Osteocyte (in vitro differentiated cells): ENCODE results near the gene ADRA2B. TPM values are rescaled to one million over a fixed set of nuclear protein-coding genes. Genes with fewer than 3 reads are reported as not detected.

Experiments
- DNase-seq: peaks from one replicate; pipeline ENCODE4 v3.0.0; 2021; ENCODE audit warnings: mixed read lengths; ENCODE audit not compliant: unreplicated experiment; ENCODE audit errors: extremely low spot score
- H3K27ac Mint-ChIP-seq: one replicate; pipeline ENCODE4 v1.8.0; 2021; ENCODE audit warnings: mild to moderate bottlenecking, mixed read lengths; ENCODE audit not compliant: unreplicated experiment
- H3K27me3 Mint-ChIP-seq: one replicate; pipeline ENCODE4 v1.8.0; 2021; ENCODE audit warnings: mixed read lengths; ENCODE audit not compliant: unreplicated experiment
- H3K36me3 Mint-ChIP-seq: one replicate; pipeline ENCODE4 v1.8.0; 2021; ENCODE audit warnings: mixed read lengths; ENCODE audit not compliant: unreplicated experiment
- H3K4me1 Mint-ChIP-seq: one replicate; pipeline ENCODE4 v1.8.0; 2021; ENCODE audit warnings: mixed read lengths; ENCODE audit not compliant: unreplicated experiment
- H3K4me3 Mint-ChIP-seq: one replicate; pipeline ENCODE4 v1.8.0; 2021; ENCODE audit warnings: mild to moderate bottlenecking, moderate library complexity, mixed read lengths; ENCODE audit not compliant: unreplicated experiment
- H3K9me3 Mint-ChIP-seq: one replicate; pipeline ENCODE4 v1.8.0; 2021; ENCODE audit warnings: mixed read lengths; ENCODE audit not compliant: unreplicated experiment
- total RNA-seq: library from RNA; stranded (reverse); gene quantifications from 2 replicates; pipeline ENCODE4 v1.2.1, GENCODE V29; 2021
- TF ChIP-seq, protein P1 (sequence below): fragments of 200-600 bp; sonication (generic); IDR thresholded peaks from 2 replicates; pipeline ENCODE4 v1.5.0; 2021; ENCODE audit warnings: antibody characterized with exemption, mild to moderate bottlenecking, moderate library complexity

The ADRA2B gene
- total RNA-seq, 1 donor from 2014 or later: not detected

DNA sequence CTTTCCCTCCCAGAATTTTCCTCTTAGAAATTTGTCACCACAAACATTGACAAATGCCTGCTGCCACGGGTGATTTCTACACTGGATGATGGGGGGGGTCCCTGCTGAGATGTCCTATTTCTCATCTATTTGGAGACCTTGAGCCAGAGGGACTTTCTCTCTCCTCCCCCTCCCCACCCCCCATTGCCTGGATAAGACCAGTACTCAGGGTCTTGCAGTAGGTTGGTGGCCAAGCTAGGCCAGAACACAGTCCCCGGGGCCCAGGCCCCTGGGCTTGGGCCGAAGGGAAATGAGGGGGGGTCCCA lies 29.4 kb upstream of the ADRA2B start:
- TF ChIP-seq, protein P1, sequence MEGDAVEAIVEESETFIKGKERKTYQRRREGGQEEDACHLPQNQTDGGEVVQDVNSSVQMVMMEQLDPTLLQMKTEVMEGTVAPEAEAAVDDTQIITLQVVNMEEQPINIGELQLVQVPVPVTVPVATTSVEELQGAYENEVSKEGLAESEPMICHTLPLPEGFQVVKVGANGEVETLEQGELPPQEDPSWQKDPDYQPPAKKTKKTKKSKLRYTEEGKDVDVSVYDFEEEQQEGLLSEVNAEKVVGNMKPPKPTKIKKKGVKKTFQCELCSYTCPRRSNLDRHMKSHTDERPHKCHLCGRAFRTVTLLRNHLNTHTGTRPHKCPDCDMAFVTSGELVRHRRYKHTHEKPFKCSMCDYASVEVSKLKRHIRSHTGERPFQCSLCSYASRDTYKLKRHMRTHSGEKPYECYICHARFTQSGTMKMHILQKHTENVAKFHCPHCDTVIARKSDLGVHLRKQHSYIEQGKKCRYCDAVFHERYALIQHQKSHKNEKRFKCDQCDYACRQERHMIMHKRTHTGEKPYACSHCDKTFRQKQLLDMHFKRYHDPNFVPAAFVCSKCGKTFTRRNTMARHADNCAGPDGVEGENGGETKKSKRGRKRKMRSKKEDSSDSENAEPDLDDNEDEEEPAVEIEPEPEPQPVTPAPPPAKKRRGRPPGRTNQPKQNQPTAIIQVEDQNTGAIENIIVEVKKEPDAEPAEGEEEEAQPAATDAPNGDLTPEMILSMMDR: no peak
- Mint-ChIP-seq H3K27ac (no peak overlapping the region), H3K36me3 (no peaks in the 10 kb centered on the region), H3K9me3 (no peaks in the 10 kb centered on the region), H3K4me3 (peak overlapping the region; percentile 35), H3K4me1 (no peaks in the 10 kb centered on the region), H3K27me3 (no peaks in the 10 kb centered on the region)
- DNase-seq: no peak

DNA sequence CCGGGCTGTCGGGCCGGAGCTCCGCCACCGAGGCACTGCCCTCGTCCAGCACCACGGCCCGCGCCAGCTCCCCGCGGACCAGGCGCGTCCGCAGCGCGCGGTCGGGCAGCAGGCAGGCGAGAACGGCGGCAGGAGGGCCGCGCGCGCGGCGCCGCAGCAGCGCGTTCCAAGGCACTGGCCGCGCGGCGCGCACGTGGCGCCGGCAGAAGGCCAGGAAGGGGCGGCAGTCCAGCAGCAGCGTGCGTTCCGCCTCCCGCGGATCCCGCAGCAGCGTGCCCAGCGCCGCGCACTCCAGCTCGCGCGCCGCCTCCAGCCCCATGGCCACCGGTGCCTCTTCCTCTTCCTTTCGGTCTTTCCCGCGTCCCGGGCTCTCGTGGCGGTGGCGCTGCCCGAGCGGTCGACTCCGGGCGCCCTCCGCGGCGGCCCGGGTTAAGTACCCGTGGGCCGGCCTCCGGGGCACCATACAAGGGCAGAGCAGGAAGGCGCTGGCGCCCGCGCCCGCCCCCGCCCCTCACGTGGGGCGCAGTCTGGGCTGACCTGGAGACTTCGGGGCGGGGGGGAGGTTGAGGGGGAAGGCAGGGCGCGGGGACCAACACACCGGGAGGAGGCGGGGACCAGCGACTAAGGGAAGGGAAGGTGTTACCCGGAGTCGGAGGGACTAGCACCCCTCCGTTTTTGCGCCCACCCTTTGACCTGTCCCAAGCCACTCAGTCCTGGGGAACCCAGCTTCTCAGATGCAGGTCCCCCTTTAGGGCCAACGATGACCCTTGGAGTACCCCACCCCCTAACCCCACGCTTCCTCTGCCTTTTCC lies 28.9 kb upstream of the ADRA2B start, which contains the start of gene DUSP2:
Gene DUSP2, minus strand, starts transcription at position 405 of the 812 bp plus-strand sequence. Its CDS starts 86 bp downstream, at position 319.
- TF ChIP-seq, protein P1: no peak
- peak within 1 kb of the TSS; percentile 67 for H3K4me3 Mint-ChIP-seq

DNA sequence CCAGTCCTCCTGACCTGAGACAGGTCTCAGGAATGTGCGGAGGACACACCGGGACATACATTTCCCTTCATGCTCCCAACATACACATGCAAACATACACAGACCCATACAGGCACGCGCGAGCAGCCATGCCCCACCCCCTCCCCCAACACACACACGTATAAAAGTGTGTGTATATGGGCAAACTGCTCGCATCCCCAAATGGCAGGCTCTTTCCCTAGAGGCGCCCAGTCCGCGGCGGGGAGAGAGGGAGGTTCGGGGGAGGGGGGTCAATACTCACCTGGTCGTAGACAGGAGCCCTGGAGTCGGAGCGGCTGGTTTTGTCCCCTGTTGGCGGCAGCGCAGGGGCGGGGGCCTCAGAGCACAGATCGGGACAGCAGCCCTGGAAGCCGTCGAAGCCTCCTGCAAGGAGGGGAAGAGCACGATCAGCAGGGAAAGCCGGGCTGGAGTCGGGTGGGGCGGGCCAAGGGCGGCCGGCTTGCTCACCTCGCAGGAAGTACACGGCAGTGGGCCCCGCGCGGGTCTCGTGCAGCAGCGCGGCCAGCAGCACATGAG lies 28.2 kb upstream of the ADRA2B start:
- H3K36me3 Mint-ChIP-seq: no peaks in the 10 kb centered on the region
- DNase-seq: no peak
- no peaks in the 10 kb centered on the region for H3K4me1 Mint-ChIP-seq
- no peaks in the 10 kb centered on the region for H3K27me3 Mint-ChIP-seq
- peak overlapping the region; percentile 67 for H3K4me3 Mint-ChIP-seq
- H3K9me3 Mint-ChIP-seq: no peaks in the 10 kb centered on the region
- TF ChIP-seq, protein P1: no peak
- no peak overlapping the region for H3K27ac Mint-ChIP-seq

More for the DNA sequence above, 28.9 kb upstream of the ADRA2B start, which contains the start of gene DUSP2:
- Mint-ChIP-seq H3K36me3 (no peaks in the 10 kb centered on the region), H3K27ac (no peak within 1 kb of the TSS), H3K9me3 (no peaks in the 10 kb centered on the region), H3K27me3 (no peaks in the 10 kb centered on the region), H3K4me1 (no peaks in the 10 kb centered on the region)
- no peak for DNase-seq

DNA sequence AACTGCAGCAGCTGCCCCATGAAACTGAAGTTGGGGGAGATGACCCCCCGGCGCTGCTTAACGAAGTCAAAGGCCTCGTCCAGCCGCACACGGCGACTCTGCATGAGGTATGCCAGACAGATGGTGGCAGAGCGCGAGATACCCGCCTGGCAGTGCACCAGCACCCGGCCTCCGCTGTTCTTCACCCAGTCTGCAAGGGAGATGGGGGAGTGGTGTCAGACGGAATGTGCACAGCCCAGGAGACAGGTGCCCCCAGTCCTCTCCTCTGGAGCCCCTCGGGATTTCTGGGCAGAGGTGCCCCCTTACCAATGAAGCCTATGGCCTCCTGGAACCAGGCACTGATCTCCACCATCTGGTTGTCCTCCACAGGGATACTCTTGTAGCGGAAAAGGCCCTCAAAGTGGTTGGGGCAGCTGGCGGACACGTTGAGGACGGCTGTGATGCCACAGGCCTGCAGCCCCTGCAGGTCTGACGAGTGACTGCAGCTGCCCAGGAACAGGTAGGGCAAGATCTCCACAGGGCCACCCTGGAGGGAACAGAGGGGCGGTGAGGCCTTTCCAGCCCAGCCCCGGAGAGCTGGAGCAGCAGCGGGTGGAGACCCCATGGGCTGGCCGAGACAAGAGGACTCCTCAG lies 27.6 kb upstream of the ADRA2B start:
- no peaks in the 10 kb centered on the region for H3K9me3 Mint-ChIP-seq
- TF ChIP-seq, protein P1: no peak
- H3K4me1 Mint-ChIP-seq: no peaks in the 10 kb centered on the region
- peak overlapping the region; percentile 67 for H3K4me3 Mint-ChIP-seq
- H3K36me3 Mint-ChIP-seq: no peaks in the 10 kb centered on the region
- H3K27me3 Mint-ChIP-seq: no peaks in the 10 kb centered on the region
- no peak for DNase-seq
- H3K27ac Mint-ChIP-seq: no peak overlapping the region

DNA sequence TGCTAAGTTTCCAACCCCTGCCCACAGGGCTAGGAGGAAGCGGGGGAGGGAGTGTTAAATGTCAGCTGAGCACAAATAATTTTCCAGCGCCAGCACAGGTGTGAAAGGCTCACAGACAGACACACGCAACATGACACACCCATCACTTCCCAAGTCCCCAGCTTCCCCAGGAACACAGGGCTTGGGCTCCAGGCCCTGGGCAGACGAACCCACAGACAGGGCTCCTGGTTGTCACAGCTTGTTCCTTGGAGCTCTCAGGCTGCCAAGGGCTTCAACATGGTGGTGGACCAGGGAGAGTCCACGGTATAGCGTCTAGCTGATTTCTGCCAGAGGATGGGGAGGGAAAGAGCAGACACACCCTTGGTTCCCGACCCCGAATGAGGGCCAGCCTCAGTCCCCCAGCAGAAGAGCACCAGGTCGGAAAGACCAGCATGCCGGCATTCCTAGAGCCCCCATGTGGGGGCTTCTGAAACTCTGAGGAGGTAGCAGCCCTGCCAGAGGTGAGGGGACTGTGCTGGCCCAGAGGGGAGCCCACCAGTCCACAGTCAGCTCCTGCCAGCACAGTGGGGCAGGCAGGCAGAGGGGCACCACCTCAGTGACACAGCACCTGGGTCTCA lies 27.0 kb upstream of the ADRA2B start:
- no peak overlapping the region for H3K4me3 Mint-ChIP-seq
- no peaks in the 10 kb centered on the region for H3K36me3 Mint-ChIP-seq
- TF ChIP-seq, protein P1: no peak
- no peak overlapping the region for H3K27ac Mint-ChIP-seq
- no peaks in the 10 kb centered on the region for H3K9me3 Mint-ChIP-seq
- H3K4me1 Mint-ChIP-seq: no peaks in the 10 kb centered on the region
- no peaks in the 10 kb centered on the region for H3K27me3 Mint-ChIP-seq
- no peak for DNase-seq
